Heart right ventricle (tissue), 16 donors: ENCODE data around the gene TBC1D4. TPM values are rescaled to one million over a fixed set of nuclear protein-coding genes. Genes with fewer than 3 reads are reported as not detected.
A peak's percentile ranks its signal among the peaks of the same experiment; 100 is the strongest.

Experiments
- ATAC-seq, 8 donors: fragments of 200-7000 bp; cut with Tn5 transposase; one replicate each; pipeline ENCODE4 v1.9.1; 2020; ENCODE audit warnings: mild to moderate bottlenecking in 8 of 8, moderate library complexity in 8 of 8, moderate number of reproducible peaks in 1 of 8
- DNase-seq, 2 donors: peaks; one replicate each; pipeline ENCODE4 v3.0.0-alpha.2; 2020
- H3K27ac ChIP-seq, 10 donors: fragments of 200-600 bp; sonication (generic) in 2 of 10; one replicate each; pipeline versions ENCODE4 v1.5.0 to v1.8.0; 2020 to 2022; ENCODE audit warnings: mild to moderate bottlenecking in 3 of 10
- H3K27me3 ChIP-seq, 7 donors: fragments of 200-600 bp; one replicate each; pipeline ENCODE4 v1.8.0; 2021 to 2022; ENCODE audit warnings: mild to moderate bottlenecking in 2 of 7
- H3K36me3 ChIP-seq, 9 donors: fragments of 200-600 bp; sonication (generic) in 1 of 9; one replicate each; pipeline versions ENCODE4 v1.5.0 to v1.8.0; 2020 to 2022; ENCODE audit warnings: mild to moderate bottlenecking in 2 of 9
- H3K4me1 ChIP-seq, 9 donors: fragments of 200-600 bp; sonication (generic) in 1 of 9; one replicate each; pipeline versions ENCODE4 v1.5.0 to v1.8.0; 2020 to 2022; ENCODE audit warnings: mild to moderate bottlenecking in 4 of 9
- H3K4me3 ChIP-seq, 10 donors: fragments of 200-600 bp; sonication (generic) in 2 of 10; one replicate each; pipeline versions ENCODE4 v1.5.0 to v1.8.0; 2020 to 2022; ENCODE audit warnings: mild to moderate bottlenecking in 7 of 10, moderate library complexity in 2 of 10
- H3K9me3 ChIP-seq, 11 donors: fragments of 200-600 bp in 10 of 11; sonication (generic) in 2 of 11; one replicate each; pipeline versions ENCODE4 v1.5.0 to v1.8.0; 2013 to 2022; ENCODE audit warnings: mild to moderate bottlenecking in 2 of 11, control low read depth in 1 of 11, moderate library complexity in 1 of 11
- CTCF ChIP-seq, 9 donors: fragments of 200-600 bp; sonication (generic) in 2 of 9; IDR thresholded peaks; one replicate each; pipeline versions ENCODE4 v1.5.0 to v1.8.0; 2021 to 2022; ENCODE audit warnings: antibody characterized with exemption in 9 of 9, mild to moderate bottlenecking in 5 of 9, moderate library complexity in 1 of 9
- WGBS, 2 donors: extraction: QIAGEN DNeasy Blood & Tissue Kit; methylation state at CpG; one replicate each; pipeline ENCODE4 v1.1.7; 2013; ENCODE audit warnings: inconsistent platforms in 1 of 2; 5-methylcytosine and 5-hydroxymethylcytosine counted together
- intact Hi-C, 10 donors: fragments of 100-400 bp; cut with DNase I; formaldehyde crosslinking; loops; one replicate each; pipeline versions ENCODE4 v1.11.1 to v1.14.2; 2022
- polyA plus RNA-seq, 2 donors: library from polyadenylated mRNA; stranded (reverse); fragments of 200-250 nt; gene quantifications; one replicate each; pipeline ENCODE4 v1.2.3, GENCODE V29; 2013
- total RNA-seq, 10 donors: library from RNA; stranded (reverse); fragmentation: NEBNext Ultra II Directional in 3 of 10; extraction: Animal tissue kit (Norgen Biotek cat#: 25700) in 3 of 10; gene quantifications; one replicate each; pipeline versions ENCODE4 v1.2.1 to v1.2.4, GENCODE V29; 2021 to 2023
- donor health status: Arrhythmogenic right ventricular cardiomyopathy.
- donor health status: ischemic (EF 13 %, LVEDD 7.1; RV severe dilation, severe dysfunction).
- donor health status: healthy with polysubstance abuse.
- donor health status: DM: no; HTN: yes; CAD: no.
- donor health status: DM: no; HTN: no; CAD: no.
- donor health status: ischemic (EF 25% LVEDD 6.9; RV normal size, moderate dysfunction).
- donor health status: ischemic (EF 25% LVEDD 5.7; RV mildly dilated, moderate dysfunction).
- donor health status: healthy.
- donor health status: DM: yes; HTN: yes; CAD: no.
- donor health status: Ischemic cardiomyopathy.
- donor health status: ischemic (EF 35%, LVEDD 5.7; RV mildly dilated, moderate dysfunction).
- donor health status: nonischemic (EF 11% LVEDD 7.7; RV severe dilation, severe dysfunction).
- donor health status: DM: yes; HTN: yes; CAD: no.
- donor health status: PGD.
- donor health status: ischemic (EF 29% LVEDD 5.4; RV normal size, mild dysfunction).
- donor health status: nonischemic (EF 23%, LVEDD 6.1; RV moderate dilation, normal function).

The TBC1D4 gene
- total and polyA plus RNA-seq, 12 donors: 10.1 to 124 (median 93.5) TPM

GRCh38 chr13:75486146-75487062 lies 4.4 kb upstream of the TBC1D4 start:
- no peaks in the 10 kb centered on the region for H3K9me3 ChIP-seq
- H3K4me1 ChIP-seq: peaks cover 0 to 18% (median 0%) of the 10 kb centered on the region in 9 donors
- H3K4me3 ChIP-seq: no peak overlapping the region
- no peak for DNase-seq
- H3K36me3 ChIP-seq: no peaks in the 10 kb centered on the region
- no peak overlapping the region for H3K27ac ChIP-seq
- no peak for TF ChIP-seq CTCF (IDR thresholded peaks at IDR 0.05)
- intact Hi-C loops: loop anchor here in 3 of 10 donors (5.0 to 10.0 kb wide), 3 partner anchors 48 to 182 kb away; partner anchors contain the start of genes COMMD6 (in 1 of the 3) and UCHL3 (in 1 of the 3)
- no peak for ATAC-seq
- 60 to 84% methylated on average over 5 of the region's 5 CpGs for WGBS, 2 donors
- H3K27me3 ChIP-seq: peaks cover 0 to 12% (median 0%) of the 10 kb centered on the region in 7 donors

- 93 to 98% methylated on average over 1 of the region's 1 CpG for WGBS, 2 donors
- TF ChIP-seq CTCF (IDR thresholded peaks at IDR 0.05): no peak
- Histone ChIP-seq H3K9me3 (no peaks in the 10 kb centered on the region), H3K4me1 (peaks cover 0 to 19% (median 0%) of the 10 kb centered on the region in 9 donors), H3K27me3 (peaks cover 0 to 22% (median 0%) of the 10 kb centered on the region in 7 donors), H3K36me3 (no peaks in the 10 kb centered on the region), H3K4me3 (no peak overlapping the region), H3K27ac (no peak overlapping the region)
- ATAC-seq (no peak), DNase-seq (no peak)
- intact Hi-C loops: loop anchor here in 3 of 10 donors (5.0 to 10.0 kb wide), 3 partner anchors 49 to 181 kb away; partner anchors contain the start of genes COMMD6 (in 1 of the 3) and UCHL3 (in 1 of the 3)
Measured at GRCh38 chr13:75485286-75486062, 3.5 kb upstream of the TBC1D4 start.

GRCh38 chr13:75482820-75483079 lies 781 bp upstream of the TBC1D4 start:
- H3K27me3 ChIP-seq: peaks cover 0 to 37% (median 0%) of the 10 kb centered on the region in 7 donors
- H3K9me3 ChIP-seq: no peaks in the 10 kb centered on the region
- TF ChIP-seq CTCF (IDR thresholded peaks at IDR 0.05): peak in 1 of 9 donors; percentile 1
- H3K36me3 ChIP-seq: no peaks in the 10 kb centered on the region
- ATAC-seq (no peak), DNase-seq (no peak)
- intact Hi-C loops: loop anchor here in 8 of 10 donors (2.0 to 10.0 kb wide), 9 partner anchors 40 to 178 kb away; partner anchors contain the start of genes UCHL3 (in 5 of the 8) and COMMD6 (in 1 of the 8)
- peak overlapping the region in 9 of 10 donors; percentile 84 to 94 (median 90) for H3K27ac ChIP-seq
- peak overlapping the region in 9 of 10 donors; percentile 70 to 95 (median 92) for H3K4me3 ChIP-seq
- H3K4me1 ChIP-seq: peaks cover 0 to 28% (median 13%) of the 10 kb centered on the region in 9 donors
- 2 to 7% methylated on average over 1 of the region's 1 CpG for WGBS, 2 donors
